K562 (cell line): ENCODE data around the gene TSPAN32. TPM values are rescaled to one million over a fixed set of nuclear protein-coding genes. Genes with fewer than 3 reads are reported as not detected.

Source experiments
- ATAC-seq: fragments of 200-7000 bp; cut with Tn5 transposase; 3 replicates; pipeline ENCODE4 v1.9.1; 2020; ENCODE audit warnings: moderate library complexity
- BruUV-seq: library from RNA; stranded (reverse); fragments of 400-500 nt; replicated peaks from 2 replicates; lab custom pipeline; 2021; lab: Mats Ljungman, UMichigan
- CTCF ChIA-PET: fragments of 300-600 bp; formaldehyde crosslinking; extraction: SDS; loops from one replicate; lab custom pipeline; 2021; ENCODE audit warnings: low intra/inter-chr PET ratio; lab: Yijun Ruan, JAX
- POLR2A ChIA-PET: fragments of 300-600, 350-650 bp; sonication (Branson Sonifier 250); formaldehyde crosslinking; extraction: SDS; loops from one replicate; lab custom pipeline; 2021; ENCODE audit warnings: antibody characterized with exemption, inconsistent platforms; lab: Yijun Ruan, JAX
- DNase-seq, 4 experiments: peaks; one replicate each; pipeline versions ENCODE4 v3.0.0 to v3.0.0-alpha.2; 2011 to 2018; ENCODE audit warnings: low spot score in 3 of 4, mixed read lengths in 3 of 4; ENCODE audit errors: extremely low read depth in 1 of 4
- FAIRE-seq: peaks from 2 replicates; lab custom pipeline; 2011; peaks lifted over from hg19 to GRCh38; lab: Jason Lieb, UNC
- H2AFZ ChIP-seq: 2 replicates; pipeline ENCODE4 v1.6.0; 2011; ENCODE audit warnings: low read depth, low read length, control low read depth, inconsistent platforms
- H3K27ac ChIP-seq: fragments of 200-600 bp; 3 replicates; pipeline ENCODE4 v1.8.0; 2011; ENCODE audit warnings: low read depth, mild to moderate bottlenecking, control low read depth, inconsistent platforms, low read length, moderate library complexity, mixed read lengths; ENCODE audit errors: extremely low read depth
- H3K27me3 ChIP-seq, 2 experiments: fragments of 300-600 bp in 1 of 2; 2 replicates in 1 of 2; 3 replicates in 1 of 2; pipeline versions ENCODE4 v1.6.0 to v1.8.0; 2011; ENCODE audit warnings: inconsistent platforms in 2 of 2, low read length in 2 of 2, mild to moderate bottlenecking in 1 of 2, mixed read lengths in 1 of 2, moderate library complexity in 1 of 2; ENCODE audit not compliant: control insufficient read depth in 2 of 2, insufficient read depth in 2 of 2
- H3K36me3 ChIP-seq: fragments of 300-600 bp; 3 replicates; pipeline ENCODE4 v1.8.0; 2011; ENCODE audit warnings: mild to moderate bottlenecking, low read length, inconsistent platforms; ENCODE audit not compliant: control insufficient read depth, insufficient read depth
- H3K4me1 ChIP-seq, 2 experiments: fragments of 200-600 bp in 1 of 2; replicated peaks in 1 of 2; 2 replicates in 1 of 2; 3 replicates in 1 of 2; pipeline versions ENCODE4 v1.5.1 to v1.8.0; 2011; ENCODE audit warnings: inconsistent platforms in 2 of 2, low read length in 2 of 2, mild to moderate bottlenecking in 1 of 2, mixed read lengths in 1 of 2, moderate library complexity in 1 of 2; ENCODE audit not compliant: control insufficient read depth in 2 of 2, insufficient read depth in 2 of 2
- H3K4me2 ChIP-seq: 2 replicates; pipeline ENCODE4 v1.6.1; 2011; ENCODE audit warnings: low read length, control low read depth, inconsistent platforms, mixed read lengths; ENCODE audit not compliant: insufficient read depth
- H3K4me3 ChIP-seq: fragments of 200-600 bp; sonication (generic), shearing (Covaris generic); 2 replicates; pipeline ENCODE4 v1.5.1; 2016; ENCODE audit warnings: control low read depth, inconsistent platforms
- H3K79me2 ChIP-seq: fragments of 200-600 bp; 3 replicates; pipeline ENCODE4 v1.8.0; 2011; ENCODE audit warnings: low read length, inconsistent platforms; ENCODE audit not compliant: control insufficient read depth, insufficient read depth
- H3K9ac ChIP-seq, 2 experiments: 2 replicates each; pipeline versions ENCODE4 v1.6.0 to v1.6.1; 2011; ENCODE audit warnings: low read depth in 2 of 2, low read length in 2 of 2, control low read depth in 1 of 2, inconsistent platforms in 1 of 2, mild to moderate bottlenecking in 1 of 2, mixed read lengths in 1 of 2; ENCODE audit not compliant: insufficient read depth in 1 of 2
- H3K9me1 ChIP-seq: one replicate; pipeline ENCODE4 v1.6.0; 2011; ENCODE audit warnings: inconsistent platforms, mild to moderate bottlenecking, low read length, moderate library complexity; ENCODE audit not compliant: control insufficient read depth, insufficient read depth
- H3K9me3 ChIP-seq: replicated peaks from 2 replicates; pipeline ENCODE4 v1.5.1; 2011; ENCODE audit warnings: low read depth, low read length, inconsistent platforms; ENCODE audit not compliant: control insufficient read depth, insufficient read depth
- H4K20me1 ChIP-seq: replicated peaks from 2 replicates; pipeline ENCODE4 v1.6.1; 2011; ENCODE audit warnings: low read length, inconsistent platforms, mixed read lengths; ENCODE audit not compliant: control insufficient read depth, insufficient read depth
- BDP1 ChIP-seq: IDR thresholded peaks from 3 replicates; pipeline ENCODE4 v1.6.1; 2011; ENCODE audit not compliant: insufficient read length, insufficient read depth
- CBX5 ChIP-seq: IDR thresholded peaks from 2 replicates; pipeline ENCODE4 v1.6.1; 2014; ENCODE audit warnings: low read depth, borderline replicate concordance
- EP300 ChIP-seq: IDR thresholded peaks from 2 replicates; pipeline ENCODE4 v1.6.1; 2012; ENCODE audit warnings: low read length, improper control_type of control experiment
- JUN ChIP-seq, 2 experiments: sonication (generic) in 1 of 2; formaldehyde crosslinking in 1 of 2; IDR thresholded peaks; 2 replicates each; pipeline versions ENCODE4 v1.6.1 to v1.8.0; 2012 to 2022; ENCODE audit warnings: borderline replicate concordance in 2 of 2, mild to moderate bottlenecking in 2 of 2, improper control_type of control experiment in 1 of 2, low read depth in 1 of 2, low read length in 1 of 2, missing genetic modification reagents in 1 of 2
- KLF13 ChIP-seq: fragments of 450-650 bp; IDR thresholded peaks from 2 replicates; pipeline ENCODE4 v1.6.1; 2016; ENCODE audit warnings: missing genetic modification characterization, low read depth, mild to moderate bottlenecking, missing compliant biosample characterization, moderate library complexity, borderline replicate concordance
- NELFE ChIP-seq: IDR thresholded peaks from 2 replicates; pipeline ENCODE4 v1.6.1; 2011; ENCODE audit warnings: mild to moderate bottlenecking; ENCODE audit not compliant: insufficient read depth, insufficient read length
- PURB ChIP-seq: sonication (generic); formaldehyde crosslinking; IDR thresholded peaks from 2 replicates; pipeline ENCODE4 v1.9.0; 2021; ENCODE audit warnings: low read depth, mild to moderate bottlenecking, missing genetic modification reagents
- TEAD2 ChIP-seq: fragments of 450-650 bp; IDR thresholded peaks from 2 replicates; pipeline ENCODE4 v1.6.1; 2016; ENCODE audit warnings: missing genetic modification characterization, control low read depth, missing compliant biosample characterization
- ZBTB33 ChIP-seq: sonication (generic); formaldehyde crosslinking; IDR thresholded peaks from 2 replicates; pipeline ENCODE4 v1.8.1; 2023; ENCODE audit warnings: mild to moderate bottlenecking, missing genetic modification reagents
- ZNF12 ChIP-seq: sonication (generic); formaldehyde crosslinking; IDR thresholded peaks from 2 replicates; pipeline ENCODE4 v1.4.0; 2020; ENCODE audit warnings: mild to moderate bottlenecking, missing genetic modification reagents
- ZNF124 ChIP-seq: sonication (generic); formaldehyde crosslinking; IDR thresholded peaks from 2 replicates; pipeline ENCODE4 v1.8.1; 2022; ENCODE audit warnings: missing genetic modification reagents
- ZNF217 ChIP-seq: sonication (generic); formaldehyde crosslinking; IDR thresholded peaks from 2 replicates; pipeline ENCODE4 v1.8.0; 2022; ENCODE audit warnings: mild to moderate bottlenecking, missing genetic modification reagents
- ZNF280B ChIP-seq: fragments of 250-450 bp; sonication (Bioruptor Pico); IDR thresholded peaks from 2 replicates; pipeline ENCODE4 v1.5.1; 2021; ENCODE audit warnings: mild to moderate bottlenecking
- ZNF282 ChIP-seq: sonication (generic); formaldehyde crosslinking; IDR thresholded peaks from 2 replicates; pipeline ENCODE4 v1.8.1; 2023; ENCODE audit warnings: missing genetic modification reagents
- ZNF507 ChIP-seq: conservative IDR thresholded peaks from 2 replicates; pipeline ENCODE4 v1.6.1; 2017; ENCODE audit warnings: missing genetic modification characterization, missing compliant biosample characterization
- ZNF76 ChIP-seq: fragments of 250-450 bp; sonication (Bioruptor Pico); IDR thresholded peaks from 2 replicates; pipeline ENCODE4 v1.4.0; 2020; ENCODE audit warnings: mild to moderate bottlenecking, moderate library complexity, borderline replicate concordance
- ZNF764 ChIP-seq: fragments of 250-450 bp; sonication (Bioruptor Pico); IDR thresholded peaks from 2 replicates; pipeline ENCODE4 v1.4.0; 2020; ENCODE audit warnings: low read depth, mild to moderate bottlenecking, moderate library complexity
- WGBS: fragments of 100-300 bp; shearing (Covaris generic); methylation state at CpG from one replicate; pipeline ENCODE4 v1.1.6; 2016; ENCODE audit warnings: low coverage, mixed read lengths; ENCODE audit not compliant: insufficient coverage; ENCODE audit errors: missing lambda C conversion rate; 5-methylcytosine and 5-hydroxymethylcytosine counted together
- in situ Hi-C: fragments of 300-500 bp; cut with MboI; formaldehyde crosslinking; loops from 4 replicates; pipeline ENCODE4 v1.15.0; 2018; ENCODE audit warnings: inconsistent platforms, mixed read lengths
- intact Hi-C: fragments of 100-400 bp; cut with micrococcal nuclease; formaldehyde crosslinking; loops from 2 replicates; pipeline ENCODE4 v1.14.2; 2022
- polyA plus RNA-seq, 8 experiments: library from polyadenylated mRNA; depleted of rRNA in 4 of 8; stranded (reverse) in 5 of 8; unstranded in 3 of 8; fragments of >200 nt; fragmentation: Nextera tagmentation in 2 of 8; fragmentation: Illumina TruSeq in 1 of 8; extraction: Ambion mirVana in 2 of 8; extraction: Trizol in 1 of 8; gene quantifications; 2 replicates each; pipeline versions ENCODE4 v1.2.1 to v1.2.3, GENCODE V29; 2011 to 2014; ENCODE audit warnings: inconsistent platforms in 1 of 8, missing spikeins in 1 of 8
- total RNA-seq, 7 experiments: library from RNA; depleted of rRNA in 6 of 7; stranded (reverse); fragments of >200 nt in 6 of 7; fragmentation: Illumina TruSeq in 2 of 7; extraction: Trizol in 2 of 7; gene quantifications; 2 replicates each; pipeline versions ENCODE4 v1.2.1 to v1.2.3, GENCODE V29; 2011 to 2021; ENCODE audit warnings: low replicate concordance in 1 of 7

The TSPAN32 gene
- total and polyA plus RNA-seq, 9 of the 15 experiments (the other 6 are each of a cell fraction or from before 2014, with no cell fraction given) = 0.21 to 7.3 (median 2.6) TPM

GRCh38 chr11:2303627-2304505 lies 2.1 kb downstream of the TSPAN32 start:
- intact Hi-C loops = loop anchor here (10.0 kb wide), 2 partner anchors 231 to 591 kb away; no protein-coding TSS in a partner anchor
- ChIA-PET POLR2A (interaction anchor here (0.5 to 3.4 kb wide), 10 partner anchors 8 to 1624 kb away, joined by 3 to 24 read pairs (median 4); partner anchors contain the start of gene TSSC4), CTCF (interaction anchor here (0.8 to 5.1 kb wide), 2 partner anchors 107 to 116 kb away, joined by 3 to 85 read pairs; no protein-coding TSS in a partner anchor)
- Histone ChIP-seq H3K27ac (peak overlapping the region; percentile 56; the same call in 2 of the 3 replicates), H3K4me1 (peaks cover 60 to 93% of the 10 kb centered on the region in 2 experiments), H3K79me2 (peaks cover 21% of the 10 kb centered on the region; the same call in 2 of the 3 replicates), H3K9ac (peak overlapping the region; percentile 69 to 89), H3K36me3 (no peaks in the 10 kb centered on the region), H4K20me1 (no peaks in the 10 kb centered on the region), H2AFZ (peak overlapping the region; percentile 34; the same call in 1 of the 2 replicates), H3K4me2 (peak overlapping the region; percentile 67), H3K9me1 (no peaks in the 10 kb centered on the region), H3K9me3 (no peaks in the 10 kb centered on the region), H3K27me3 (no peaks in the 10 kb centered on the region; a peak in 1 of 5 replicates), H3K4me3 (peak overlapping the region; percentile 14; the same call in 1 of the 2 replicates)
- in situ Hi-C loops = no loop called here
- ATAC-seq (peak; percentile 79), FAIRE-seq (peak; percentile 100), DNase-seq (peak; percentile 90 to 97 (median 91))
- no TSS peak for BruUV-seq
- 13% methylated on average over 11 of the region's 15 CpGs for WGBS
- TF ChIP-seq CBX5 (no peak), ZBTB33 (CRISPR knock-in tag) (no peak), ZNF282 (CRISPR knock-in tag) (no peak), ZNF12 (no peak; the same call in 1 of the 2 replicates), ZNF764 (CRISPR knock-in tag) (no peak), ZNF217 (CRISPR knock-in tag) (no peak), ZNF76 (CRISPR knock-in tag) (no peak), EP300 (peak; percentile 92), TEAD2 (tag) (no peak), PURB (CRISPR knock-in tag) (no peak), ZNF280B (CRISPR knock-in tag) (no peak), NELFE (no peak), ZNF124 (no peak), BDP1 (no peak), KLF13 (tag) (no peak), ZNF507 (tag) (no peak), JUN (IDR thresholded peaks at IDR 0.05; ENCODE audit: borderline replicate concordance, low read depth, low read length) (no peak), JUN (CRISPR knock-in tag; IDR thresholded peaks at IDR 0.05; ENCODE audit: borderline replicate concordance) (no peak)
